HL-60 (cell line): ENCODE results near the gene OR5B2.

Experiments used
- CTCF ChIP-seq: IDR thresholded peaks from one replicate; pipeline ENCODE4 v1.5.1; 2011; ENCODE audit warnings: low read length, control low read depth, inconsistent platforms; ENCODE audit not compliant: insufficient read depth
- GABPA ChIP-seq: IDR thresholded peaks from 2 replicates; pipeline ENCODE4 v1.6.1; 2012; ENCODE audit warnings: low read depth
- POLR2AphosphoS5 ChIP-seq: IDR thresholded peaks from 2 replicates; pipeline ENCODE4 v1.6.1; 2012; ENCODE audit warnings: low read depth
- REST ChIP-seq: IDR thresholded peaks from 2 replicates; pipeline ENCODE4 v1.6.1; 2012; ENCODE audit warnings: low read depth; ENCODE audit not compliant: insufficient replicate concordance
- SPI1 ChIP-seq: IDR thresholded peaks from 2 replicates; pipeline ENCODE4 v1.6.1; 2012; ENCODE audit warnings: low read depth, mild to moderate bottlenecking, borderline replicate concordance

DNA sequence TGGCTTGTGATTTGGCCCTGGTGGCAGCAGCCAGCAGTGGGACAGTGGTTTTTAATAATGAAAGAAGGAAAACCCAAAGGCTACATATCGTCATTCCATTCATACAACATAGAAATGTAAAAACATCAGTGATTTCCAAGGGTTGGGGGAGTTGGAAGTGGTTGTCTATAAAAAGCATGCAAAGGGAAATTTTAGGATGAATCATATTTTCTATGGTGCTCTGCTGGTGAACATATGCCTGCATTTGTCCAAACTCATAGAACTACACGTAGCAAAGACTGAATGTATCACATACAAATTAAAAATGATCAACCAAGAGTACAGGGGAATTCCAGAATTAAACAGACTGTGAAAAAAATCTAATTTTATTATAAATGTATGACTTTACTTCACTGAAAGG, 32.3 kb downstream of the OR5B2 start:
- TF ChIP-seq REST = no peak
- no peak for TF ChIP-seq POLR2AphosphoS5
- TF ChIP-seq CTCF = no peak
- TF ChIP-seq GABPA = no peak
- TF ChIP-seq SPI1 = no peak
